HG03520 (cell line): Measurements from ENCODE around the gene SRCIN1.

Source experiments
- ATAC-seq: cut with Tn5 transposase; IDR thresholded peaks from one replicate; pipeline ENCODE4 v1.9.1; 2021; ENCODE audit warnings: mild to moderate bottlenecking, moderate library complexity; ENCODE audit not compliant: unreplicated experiment

SRCIN1 gene

GRCh38 chr17:38617074-38617860 lies 11.5 kb upstream of the SRCIN1 start:
- ATAC-seq = no peak

GRCh38 chr17:38616361-38616760 lies 10.6 kb upstream of the SRCIN1 start:
- no peak for ATAC-seq

- no peak for ATAC-seq
Measured at GRCh38 chr17:38613981-38614779, 8.4 kb upstream of the SRCIN1 start.

DNA sequence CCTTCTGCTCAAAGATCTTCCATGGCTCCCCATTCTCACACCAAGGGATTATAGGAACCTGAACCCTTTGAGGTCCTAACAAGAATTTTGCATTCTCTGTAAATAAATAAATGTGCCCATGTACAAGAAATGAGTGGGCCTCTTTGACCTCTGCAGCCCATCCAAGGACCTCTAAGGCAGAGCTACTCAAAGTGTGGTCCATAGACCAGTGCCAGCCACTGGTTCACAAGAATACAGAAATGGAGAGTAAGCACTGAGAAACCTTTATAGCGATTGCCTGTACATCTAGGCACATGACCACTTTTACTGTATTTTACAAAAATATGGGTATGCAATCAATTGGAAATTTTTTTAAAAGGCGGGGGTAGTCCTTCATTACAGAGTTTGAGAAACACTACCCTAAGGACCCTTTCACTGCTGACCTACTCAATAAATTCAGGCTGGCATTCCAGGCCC lies 7.8 kb upstream of the SRCIN1 start:
- no peak for ATAC-seq

DNA sequence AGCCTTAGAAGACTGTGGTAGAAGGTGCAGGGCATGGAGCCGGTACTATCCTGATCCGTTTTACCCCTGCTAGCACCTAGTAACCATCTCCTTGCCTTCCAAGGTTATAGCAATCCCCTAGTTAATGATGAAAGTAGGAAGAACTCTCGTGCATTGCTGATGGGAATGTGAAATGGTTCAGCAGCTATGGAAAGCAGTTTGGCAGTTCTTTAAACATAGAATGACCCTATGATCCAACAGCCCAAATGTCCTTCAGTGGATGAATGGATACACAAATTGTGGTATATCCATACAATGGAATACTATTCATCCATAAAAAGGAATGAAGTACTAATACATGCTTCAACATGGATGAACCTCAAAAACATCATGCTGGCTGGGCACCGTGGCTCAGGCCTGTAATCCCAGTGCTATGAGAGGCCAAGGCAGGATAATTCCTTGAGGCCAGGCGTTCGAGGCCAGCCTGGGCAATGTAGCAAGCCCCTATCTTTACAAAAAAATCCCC lies 6.2 kb upstream of the SRCIN1 start:
- no peak for ATAC-seq

- no peak for ATAC-seq
Measured at GRCh38 chr17:38611070-38611786, 5.5 kb upstream of the SRCIN1 start.

GRCh38 chr17:38609280-38610031 lies 3.7 kb upstream of the SRCIN1 start:
- ATAC-seq = no peak

DNA sequence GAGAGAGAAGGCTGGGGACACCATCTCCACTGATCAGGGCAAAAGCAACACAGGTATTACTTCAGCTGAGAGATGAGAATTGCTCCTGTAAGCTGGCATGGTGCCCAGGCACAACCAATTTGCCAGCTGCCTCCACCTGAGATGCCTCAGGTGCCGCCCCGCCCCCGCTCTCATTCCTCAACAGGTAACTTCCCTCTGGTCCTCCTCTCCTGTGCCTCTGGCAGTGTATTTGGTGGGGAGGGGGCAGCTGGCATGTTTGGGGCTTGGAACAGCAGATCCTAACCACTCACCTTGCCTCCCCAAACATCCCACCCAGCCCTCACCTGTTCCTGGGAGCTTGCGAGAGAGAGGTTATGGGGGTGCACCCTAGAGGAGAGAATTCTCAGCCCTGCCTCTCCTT lies 2.9 kb upstream of the SRCIN1 start:
- ATAC-seq = no peak

DNA sequence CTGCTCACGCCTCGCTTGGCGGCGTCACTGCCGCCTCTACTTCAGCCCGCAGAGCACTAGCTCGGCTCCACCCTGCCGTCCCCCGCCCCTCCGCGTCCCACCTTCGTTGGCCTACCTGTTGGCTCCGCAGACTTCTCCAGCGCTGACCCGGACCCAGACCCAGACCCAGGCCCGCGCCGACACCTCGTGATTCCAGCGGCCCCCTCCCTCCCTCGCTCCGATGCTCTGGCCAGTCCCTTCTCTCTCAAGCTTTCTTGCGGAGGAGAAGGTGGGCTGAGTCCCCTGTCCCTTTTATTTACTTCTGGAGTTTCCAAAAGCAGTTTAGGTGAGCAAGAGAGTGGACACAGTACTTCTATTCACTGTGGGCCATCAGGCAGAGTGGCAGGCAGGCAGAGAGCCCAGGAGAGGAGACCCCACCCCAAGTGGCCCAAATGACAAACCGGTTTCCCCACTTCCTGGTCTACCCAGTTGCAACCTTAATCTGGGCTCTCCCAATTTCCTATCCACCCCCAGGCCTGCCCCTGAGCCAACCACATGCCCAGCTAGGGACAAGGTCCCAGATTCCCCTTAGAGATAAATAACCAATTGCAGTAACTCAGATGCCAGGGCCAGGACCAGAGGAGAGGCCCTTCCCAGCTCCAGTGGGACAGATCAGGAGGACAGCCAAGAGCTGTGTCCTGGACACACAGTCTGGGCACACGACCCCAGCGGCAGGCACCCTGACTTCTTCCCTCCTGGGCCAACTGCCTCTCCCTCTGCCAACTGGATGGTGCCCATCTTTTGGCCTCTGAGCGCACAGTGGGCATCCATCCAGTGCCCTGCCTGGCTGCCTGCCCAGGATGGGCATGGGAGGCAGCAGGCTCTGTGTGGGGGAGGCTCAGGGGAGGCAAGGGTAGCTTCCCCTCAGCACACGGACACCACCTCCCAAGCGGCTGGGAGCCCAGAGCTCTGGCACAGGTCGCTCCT lies 1.2 kb upstream of the SRCIN1 start:
- ATAC-seq = no peak

- ATAC-seq = no peak
Measured at GRCh38 chr17:38605411-38605840, 326 bp downstream of the SRCIN1 start.

DNA sequence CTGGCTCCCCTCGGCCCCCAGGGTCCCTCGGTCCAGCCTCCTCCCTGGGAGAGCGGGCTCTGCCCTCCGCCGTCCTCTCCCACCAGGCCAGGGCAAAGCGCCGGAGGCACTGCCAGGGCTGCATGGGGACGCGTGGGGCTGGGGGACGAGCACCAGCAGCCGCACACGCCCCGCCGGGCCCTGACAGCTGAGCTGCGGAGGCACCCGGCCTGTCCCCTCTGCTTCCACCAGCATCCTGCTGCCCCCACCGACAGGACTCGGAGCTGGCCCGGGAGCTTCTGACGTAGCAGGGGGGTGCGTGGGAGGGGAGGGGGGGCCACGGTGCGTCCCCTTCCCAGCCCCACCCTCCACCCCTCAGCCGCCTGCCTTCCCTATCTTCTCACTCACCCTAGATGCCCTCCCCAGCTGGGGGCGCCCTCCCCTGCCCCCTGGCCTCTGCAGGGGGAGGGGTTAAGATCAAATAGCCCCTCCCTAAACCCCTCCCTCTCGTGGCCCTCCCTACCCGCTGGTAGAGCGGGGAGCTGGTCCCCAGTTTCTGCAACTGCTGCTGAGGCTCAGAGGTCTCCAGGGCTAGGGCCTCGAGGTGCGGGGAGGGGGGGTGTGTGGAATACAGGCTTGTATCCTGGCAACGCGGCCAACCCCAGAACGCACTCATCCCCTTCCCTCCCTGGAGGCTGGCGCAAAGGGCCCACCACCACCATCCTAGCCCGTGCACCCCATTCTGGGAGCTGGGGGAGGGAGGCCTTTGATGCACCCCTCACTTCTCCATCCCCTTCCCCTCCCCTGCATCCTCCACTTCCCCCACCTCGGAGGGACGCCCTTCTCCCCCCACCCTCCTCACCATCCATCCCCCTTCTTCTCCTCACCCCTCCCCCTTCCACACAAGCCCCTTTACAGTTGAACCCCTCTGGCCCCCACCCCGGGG lies 1.0 kb downstream of the SRCIN1 start:
- no peak for ATAC-seq

DNA sequence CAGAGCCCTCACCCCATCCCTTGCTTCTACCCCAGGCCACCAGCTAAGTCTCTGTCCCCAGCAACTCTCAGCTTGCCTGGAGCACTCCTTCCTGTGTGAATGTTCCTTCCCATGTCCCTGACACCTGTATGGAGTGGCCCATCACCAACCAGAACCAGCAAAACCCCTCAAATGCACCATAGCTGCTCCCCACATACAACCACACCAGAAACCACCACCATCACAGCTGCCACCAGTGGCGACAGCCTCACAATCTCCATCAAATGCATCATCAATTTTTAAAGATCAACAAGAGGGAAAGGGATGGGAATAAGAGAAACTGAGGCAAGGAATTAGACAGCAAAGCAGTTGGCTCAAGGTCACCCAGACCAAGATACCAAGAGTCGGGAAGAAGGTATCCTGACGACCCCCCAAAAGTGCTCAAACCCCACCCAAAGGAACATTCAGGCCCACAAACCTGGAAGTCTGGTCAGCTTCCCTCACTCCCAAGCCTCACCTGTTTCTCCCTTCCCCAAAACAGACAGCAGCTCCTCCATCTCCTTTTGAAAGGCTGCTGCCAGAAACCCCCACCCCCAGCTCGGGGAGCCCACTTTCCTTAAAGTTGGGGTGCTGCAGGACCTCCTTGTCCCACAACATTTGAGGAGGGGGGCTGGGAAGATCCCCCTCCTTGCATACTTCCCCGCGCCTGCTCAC lies 1.8 kb downstream of the SRCIN1 start:
- ATAC-seq = no peak

DNA sequence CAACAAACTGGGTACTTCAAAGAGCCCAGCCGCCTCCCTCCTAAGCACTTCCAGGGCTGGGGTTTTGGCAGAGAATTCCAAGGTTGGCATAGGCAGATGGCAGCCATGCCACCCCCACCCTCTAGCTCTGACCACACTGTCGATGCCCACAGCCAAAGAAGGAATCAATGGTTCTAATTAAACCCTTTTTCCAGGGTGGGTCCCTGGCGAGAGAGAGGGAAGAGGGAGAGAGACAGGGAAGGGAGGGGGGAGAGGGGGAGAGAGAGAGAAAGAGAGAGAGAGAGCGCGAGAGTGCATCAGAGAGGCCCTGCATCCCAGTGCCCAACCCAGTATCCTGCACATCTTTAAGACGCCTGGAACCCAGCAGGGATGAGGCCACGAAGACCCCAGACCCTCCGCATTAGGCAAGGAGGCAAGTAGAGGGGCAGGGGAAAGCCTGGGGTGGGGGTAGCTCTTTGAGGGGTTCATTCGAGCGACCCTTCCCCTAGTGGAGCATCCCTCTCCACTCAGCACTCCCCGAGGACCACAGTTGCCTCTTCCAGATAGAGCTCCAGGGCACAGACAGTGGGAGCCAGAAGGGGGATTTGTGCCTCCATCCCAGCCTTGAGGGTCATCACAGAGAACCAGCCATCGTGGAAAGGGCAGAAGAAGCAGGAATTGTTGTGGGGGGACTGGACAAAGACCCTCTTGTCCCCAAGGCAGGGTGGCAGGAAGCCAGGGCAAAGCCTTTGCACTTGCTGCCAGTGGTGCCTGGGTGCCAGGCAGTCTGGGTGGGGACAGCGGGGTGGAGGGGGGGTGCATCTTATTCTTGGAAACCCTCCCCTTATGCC lies 2.6 kb downstream of the SRCIN1 start:
- ATAC-seq = no peak

DNA sequence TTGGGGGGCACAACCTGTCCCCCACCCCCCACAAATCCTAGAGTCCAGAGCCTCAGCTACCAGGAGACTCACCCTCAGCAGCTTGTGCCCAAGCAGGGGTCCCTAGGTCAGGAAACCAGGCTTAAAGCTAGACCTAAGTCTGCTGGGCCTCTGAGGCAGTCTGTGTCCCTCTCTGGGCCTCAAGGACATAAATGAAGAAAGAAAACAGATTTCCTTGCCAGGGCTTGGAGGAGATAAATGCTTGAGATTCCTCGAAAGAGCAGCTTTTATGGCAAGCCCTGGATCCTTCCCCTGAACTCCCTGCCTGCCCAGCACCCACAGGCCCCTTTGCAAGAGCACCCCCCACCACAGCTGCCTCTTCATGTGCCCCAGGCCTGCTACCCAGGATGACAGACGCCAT lies 3.3 kb downstream of the SRCIN1 start:
- ATAC-seq = no peak

DNA sequence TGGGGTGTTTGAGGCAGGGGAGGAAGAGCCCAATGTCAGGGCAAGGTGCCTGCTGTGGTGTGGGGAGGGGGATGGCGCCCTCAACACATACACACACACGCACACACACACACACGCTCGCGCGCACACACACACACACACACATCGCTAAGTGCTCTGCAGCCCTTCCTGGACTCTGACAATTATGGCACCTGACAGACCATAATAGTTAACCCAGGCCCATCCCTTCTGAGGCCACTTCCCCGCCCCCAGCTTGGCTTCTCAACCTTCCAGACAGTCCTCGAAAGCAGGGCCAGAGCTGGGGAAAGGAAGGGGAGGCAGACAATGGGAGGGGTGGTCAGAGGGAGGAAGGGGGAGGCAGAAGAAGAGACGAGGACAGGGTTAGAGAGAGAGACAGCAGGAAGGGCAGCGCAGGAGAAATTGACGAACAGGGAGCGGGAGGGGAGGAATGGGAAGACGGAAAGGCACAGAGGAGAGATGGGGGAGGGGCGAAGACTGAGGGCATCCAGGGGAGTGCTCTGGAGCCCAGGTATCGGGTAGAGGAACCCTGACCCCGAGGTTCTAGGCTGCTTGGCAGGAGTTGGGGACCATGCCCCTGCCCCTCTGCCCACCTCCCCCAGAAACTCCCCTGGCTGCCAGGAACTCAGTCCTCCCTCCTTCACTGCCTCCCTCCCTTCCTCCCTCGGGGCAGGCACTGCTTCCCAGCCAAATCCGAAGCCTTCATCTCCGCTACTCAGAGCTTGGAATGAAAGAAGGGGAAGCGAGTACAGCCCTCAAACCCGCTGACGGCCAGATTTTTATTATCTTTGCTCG lies 4.0 kb downstream of the SRCIN1 start:
- no peak for ATAC-seq

DNA sequence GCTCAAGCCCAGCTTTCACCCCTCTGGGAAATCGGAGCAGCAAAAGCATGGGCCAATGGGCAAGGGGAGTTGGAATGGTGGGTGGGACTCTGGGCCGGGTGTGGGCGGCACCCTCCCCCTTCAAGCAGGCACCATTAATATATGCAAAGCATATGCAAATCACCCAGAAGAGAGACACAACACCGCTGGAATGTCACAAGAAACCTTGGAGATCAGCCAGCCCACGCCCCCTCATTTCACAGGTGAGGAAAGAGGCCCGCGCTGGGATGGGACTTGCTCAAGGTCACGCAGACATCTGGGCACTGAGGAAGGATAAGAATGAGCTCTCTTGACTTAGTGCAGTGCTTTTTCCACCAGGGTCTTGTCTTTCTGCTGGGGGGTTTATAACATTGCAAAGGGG lies 4.8 kb downstream of the SRCIN1 start:
- no peak for ATAC-seq
